Natural killer cell (primary cell): ENCODE results near the gene TUNAR. TPM values are rescaled to one million over a fixed set of nuclear protein-coding genes. Genes with fewer than 3 reads are reported as not detected.

Experiments
- ATAC-seq, 3 donors: fragments of 150-1000 bp in 2 of 3; fragments of 200-7000 bp in 1 of 3; cut with Tn5 transposase; 1 replicate in 1 of 3; 2 replicates in 2 of 3; pipeline ENCODE4 v1.10.0; 2021; ENCODE audit warnings: mild to moderate bottlenecking in 2 of 3, moderate library complexity in 2 of 3
- DNase-seq, 2 donors: peaks; one replicate each; pipeline versions ENCODE4 v3.0.0 to v3.0.0-alpha.2; 2013 to 2021; ENCODE audit warnings: mixed read lengths in 1 of 2
- H3K27ac ChIP-seq: one replicate; pipeline ENCODE4 v1.5.1; 2013; ENCODE audit warnings: mild to moderate bottlenecking, low read length
- H3K27me3 ChIP-seq: one replicate; pipeline ENCODE4 v1.6.1; 2013; ENCODE audit warnings: low read length; ENCODE audit not compliant: control insufficient read depth, insufficient read depth
- H3K36me3 ChIP-seq: one replicate; pipeline ENCODE4 v1.6.1; 2013; ENCODE audit warnings: low read length; ENCODE audit not compliant: control insufficient read depth, insufficient read depth
- H3K4me1 ChIP-seq: one replicate; pipeline ENCODE4 v1.6.1; 2013; ENCODE audit warnings: low read length; ENCODE audit not compliant: control insufficient read depth, insufficient read depth
- H3K4me3 ChIP-seq: one replicate; pipeline ENCODE4 v1.5.1; 2013; ENCODE audit warnings: low read length
- H3K9me3 ChIP-seq: one replicate; pipeline ENCODE4 v1.6.1; 2013; ENCODE audit warnings: low read length; ENCODE audit not compliant: control insufficient read depth, insufficient read depth
- H3K27ac Mint-ChIP-seq, 2 donors: one replicate each; pipeline ENCODE4 v1.8.0; 2022; ENCODE audit warnings: mild to moderate bottlenecking in 2 of 2, mixed read lengths in 2 of 2, moderate library complexity in 1 of 2
- H3K27me3 Mint-ChIP-seq, 2 donors: one replicate each; pipeline ENCODE4 v1.8.0; 2022; ENCODE audit warnings: low read depth in 2 of 2, mixed read lengths in 2 of 2
- H3K36me3 Mint-ChIP-seq: one replicate; pipeline ENCODE4 v1.8.0; 2022; ENCODE audit warnings: mixed read lengths
- H3K4me1 Mint-ChIP-seq, 2 donors: one replicate each; pipeline ENCODE4 v1.8.0; 2022; ENCODE audit warnings: mixed read lengths in 2 of 2
- H3K4me3 Mint-ChIP-seq: one replicate; pipeline ENCODE4 v1.8.0; 2022; ENCODE audit warnings: mild to moderate bottlenecking, moderate library complexity, mixed read lengths
- H3K9me3 Mint-ChIP-seq, 2 donors: one replicate each; pipeline ENCODE4 v1.8.0; 2022; ENCODE audit warnings: mixed read lengths in 2 of 2
- WGBS: methylation state at CpG from one replicate; pipeline ENCODE4 v1.1.7; 2013; ENCODE audit warnings: missing lambda C conversion rate; ENCODE audit not compliant: insufficient coverage; 5-methylcytosine and 5-hydroxymethylcytosine counted together
- intact Hi-C: fragments of 100-400 bp; cut with micrococcal nuclease; formaldehyde crosslinking; loops from one replicate; pipeline ENCODE4 v1.14.2; 2022
- total RNA-seq, 4 donors: library from RNA; stranded (reverse); fragments of 120-200 nt in 1 of 4; gene quantifications; one replicate each; pipeline versions ENCODE4 v1.2.3 to v1.2.4, GENCODE V29; 2013 to 2022
- TF ChIP-seq, protein P1 (sequence below): fragments of 200-600 bp; IDR thresholded peaks from one replicate; pipeline ENCODE4 v1.8.0; 2022; ENCODE audit warnings: antibody characterized with exemption

Gene TUNAR
- total RNA-seq, 3 donors from 2014 or later (not counting 1 experiment from before 2014, with no cell fraction given) = not detected

DNA sequence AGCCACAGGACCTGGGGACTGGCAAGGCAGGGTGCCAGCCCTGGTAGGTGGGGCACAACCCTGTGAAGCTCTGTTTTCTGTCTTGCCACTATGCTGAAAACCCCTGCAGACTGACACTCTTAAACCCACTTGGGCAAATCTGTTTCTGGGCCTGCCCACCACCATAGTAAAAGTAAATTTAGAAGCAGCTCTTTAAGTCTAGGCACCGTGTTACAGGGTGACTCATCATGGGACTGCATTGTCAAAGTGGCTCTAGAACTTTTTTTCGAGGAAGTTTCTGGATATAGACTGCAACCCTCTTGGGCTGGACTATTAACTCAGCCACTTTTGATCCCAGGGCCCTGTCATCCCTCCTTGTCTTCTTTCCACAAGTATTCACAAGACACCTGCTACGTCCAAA is 7.7 kb downstream of the TUNAR start:
- TF ChIP-seq, protein P1, sequence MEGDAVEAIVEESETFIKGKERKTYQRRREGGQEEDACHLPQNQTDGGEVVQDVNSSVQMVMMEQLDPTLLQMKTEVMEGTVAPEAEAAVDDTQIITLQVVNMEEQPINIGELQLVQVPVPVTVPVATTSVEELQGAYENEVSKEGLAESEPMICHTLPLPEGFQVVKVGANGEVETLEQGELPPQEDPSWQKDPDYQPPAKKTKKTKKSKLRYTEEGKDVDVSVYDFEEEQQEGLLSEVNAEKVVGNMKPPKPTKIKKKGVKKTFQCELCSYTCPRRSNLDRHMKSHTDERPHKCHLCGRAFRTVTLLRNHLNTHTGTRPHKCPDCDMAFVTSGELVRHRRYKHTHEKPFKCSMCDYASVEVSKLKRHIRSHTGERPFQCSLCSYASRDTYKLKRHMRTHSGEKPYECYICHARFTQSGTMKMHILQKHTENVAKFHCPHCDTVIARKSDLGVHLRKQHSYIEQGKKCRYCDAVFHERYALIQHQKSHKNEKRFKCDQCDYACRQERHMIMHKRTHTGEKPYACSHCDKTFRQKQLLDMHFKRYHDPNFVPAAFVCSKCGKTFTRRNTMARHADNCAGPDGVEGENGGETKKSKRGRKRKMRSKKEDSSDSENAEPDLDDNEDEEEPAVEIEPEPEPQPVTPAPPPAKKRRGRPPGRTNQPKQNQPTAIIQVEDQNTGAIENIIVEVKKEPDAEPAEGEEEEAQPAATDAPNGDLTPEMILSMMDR = no peak
- H3K4me1 Mint-ChIP-seq = no peaks in the 10 kb centered on the region
- no peaks in the 10 kb centered on the region for H3K9me3 Mint-ChIP-seq
- H3K27ac ChIP-seq = no peak overlapping the region
- peaks cover 9 to 14% of the 10 kb centered on the region in 2 donors for H3K27me3 Mint-ChIP-seq
- no peaks in the 10 kb centered on the region for H3K4me1 ChIP-seq
- ATAC-seq = no peak
- H3K36me3 Mint-ChIP-seq = no peaks in the 10 kb centered on the region
- no peak overlapping the region for H3K27ac Mint-ChIP-seq
- 62% methylated on average over 3 of the region's 3 CpGs for WGBS
- peaks cover 3% of the 10 kb centered on the region for H3K27me3 ChIP-seq
- no peaks in the 10 kb centered on the region for H3K36me3 ChIP-seq
- no peak overlapping the region for H3K4me3 ChIP-seq
- no peak for DNase-seq
- no peak overlapping the region for H3K4me3 Mint-ChIP-seq
- intact Hi-C loops = no loop called here
- no peaks in the 10 kb centered on the region for H3K9me3 ChIP-seq

DNA sequence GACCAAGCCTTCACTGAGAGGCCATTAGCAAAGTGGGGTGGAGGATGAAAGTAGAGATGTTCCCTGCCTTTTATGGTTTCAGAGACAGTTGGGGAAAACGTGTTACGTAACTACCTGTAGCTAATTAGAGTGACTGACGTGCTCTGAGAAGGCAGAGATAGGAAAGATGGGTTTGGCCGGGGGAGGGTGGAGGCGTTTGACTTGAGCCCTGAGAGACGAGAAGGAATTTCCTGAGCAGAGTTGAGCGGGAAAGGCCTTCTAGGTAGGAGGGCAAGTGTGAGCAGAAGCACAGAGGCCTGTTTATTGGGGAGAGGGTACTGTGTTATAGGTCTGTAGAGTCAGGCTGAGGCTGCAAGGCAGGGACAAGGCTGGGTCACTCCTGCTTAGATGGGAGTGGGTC is 8.6 kb downstream of the TUNAR start:
- WGBS = 54% methylated on average over 7 of the region's 7 CpGs
- H3K9me3 ChIP-seq = no peaks in the 10 kb centered on the region
- Mint-ChIP-seq H3K27ac (no peak overlapping the region), H3K27me3 (peaks cover 5 to 9% of the 10 kb centered on the region in 2 donors), H3K9me3 (no peaks in the 10 kb centered on the region), H3K4me1 (no peaks in the 10 kb centered on the region), H3K36me3 (no peaks in the 10 kb centered on the region), H3K4me3 (no peak overlapping the region)
- ATAC-seq = no peak
- TF ChIP-seq, protein P1 = no peak
- intact Hi-C loops = no loop called here
- H3K27me3 ChIP-seq = peaks cover 1% of the 10 kb centered on the region
- no peak overlapping the region for H3K27ac ChIP-seq
- no peak for DNase-seq
- no peaks in the 10 kb centered on the region for H3K36me3 ChIP-seq
- no peak overlapping the region for H3K4me3 ChIP-seq
- H3K4me1 ChIP-seq = no peaks in the 10 kb centered on the region

DNA sequence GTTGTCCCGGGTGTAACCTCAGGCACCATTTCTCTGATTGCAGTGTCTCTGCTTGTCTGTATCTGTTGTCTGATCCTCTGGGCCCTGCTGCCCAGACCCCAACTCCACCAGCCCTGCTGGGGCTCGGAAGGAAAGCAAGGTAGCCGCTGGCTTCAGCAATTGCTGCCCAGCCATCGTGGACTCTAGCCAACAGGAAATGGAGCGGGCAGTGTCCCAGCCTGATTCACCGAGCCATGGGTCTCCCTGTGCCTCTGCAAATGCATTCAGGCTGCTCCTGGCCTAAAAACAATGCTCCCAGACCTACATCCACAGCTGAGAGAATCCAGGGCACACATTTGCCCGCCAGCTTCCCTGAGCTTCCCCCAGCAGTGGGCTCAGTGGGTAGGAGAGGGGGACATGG is 9.2 kb downstream of the TUNAR start:
- intact Hi-C loops = no loop called here
- H3K27ac ChIP-seq = no peak overlapping the region
- Mint-ChIP-seq H3K9me3 (no peaks in the 10 kb centered on the region), H3K36me3 (no peaks in the 10 kb centered on the region), H3K4me3 (no peak overlapping the region), H3K4me1 (no peaks in the 10 kb centered on the region), H3K27ac (no peak overlapping the region), H3K27me3 (peaks cover 0 to 9% of the 10 kb centered on the region in 2 donors)
- no peaks in the 10 kb centered on the region for H3K4me1 ChIP-seq
- TF ChIP-seq, protein P1 = no peak
- 73% methylated on average over 7 of the region's 7 CpGs for WGBS
- H3K36me3 ChIP-seq = no peaks in the 10 kb centered on the region
- no peak for ATAC-seq
- no peaks in the 10 kb centered on the region for H3K9me3 ChIP-seq
- no peaks in the 10 kb centered on the region for H3K27me3 ChIP-seq
- no peak for DNase-seq
- H3K4me3 ChIP-seq = no peak overlapping the region

DNA sequence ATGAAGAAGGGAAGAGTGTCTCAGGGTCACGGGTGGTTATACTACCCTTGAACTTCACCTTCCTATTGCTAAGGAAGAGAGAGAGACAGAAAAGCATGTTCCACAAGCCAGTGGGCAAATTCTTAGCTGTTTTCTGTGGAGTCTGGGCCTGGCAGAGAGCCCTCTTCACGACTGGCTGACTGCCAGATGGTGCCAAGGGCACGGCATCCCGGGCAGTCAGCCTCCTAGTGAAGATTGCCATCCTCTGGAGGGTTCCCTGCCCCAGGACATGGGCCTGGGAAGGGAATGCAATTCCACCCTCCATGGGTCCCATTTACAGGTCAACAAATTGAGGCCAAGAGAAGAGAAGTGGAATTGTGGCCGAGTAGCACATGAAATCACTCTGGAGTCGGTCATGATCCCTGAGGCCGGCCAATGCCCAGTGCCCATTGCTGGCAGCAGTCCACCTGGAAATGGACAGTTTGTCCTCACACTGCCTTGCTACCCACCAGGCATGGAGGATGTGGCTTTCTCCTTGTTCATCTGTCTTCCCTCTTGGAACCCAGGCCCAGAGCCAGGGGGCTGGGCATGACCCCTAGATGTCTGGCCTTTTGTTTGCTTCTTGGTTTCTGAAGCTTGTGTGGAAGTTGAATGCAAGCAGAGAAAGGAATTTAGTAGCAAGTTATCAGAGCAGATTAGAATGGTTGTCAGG is 9.9 kb downstream of the TUNAR start:
- TF ChIP-seq, protein P1 = no peak
- intact Hi-C loops = no loop called here
- H3K4me3 ChIP-seq = no peak overlapping the region
- peaks cover 0 to 9% of the 10 kb centered on the region in 2 donors for H3K27me3 Mint-ChIP-seq
- H3K9me3 Mint-ChIP-seq = no peaks in the 10 kb centered on the region
- H3K4me1 Mint-ChIP-seq = no peaks in the 10 kb centered on the region
- H3K9me3 ChIP-seq = no peaks in the 10 kb centered on the region
- H3K4me1 ChIP-seq = no peaks in the 10 kb centered on the region
- H3K4me3 Mint-ChIP-seq = no peak overlapping the region
- no peak overlapping the region for H3K27ac Mint-ChIP-seq
- ATAC-seq (no peak), DNase-seq (no peak)
- no peaks in the 10 kb centered on the region for H3K27me3 ChIP-seq
- no peaks in the 10 kb centered on the region for H3K36me3 Mint-ChIP-seq
- 78% methylated on average over 7 of the region's 7 CpGs for WGBS
- H3K27ac ChIP-seq = no peak overlapping the region
- no peaks in the 10 kb centered on the region for H3K36me3 ChIP-seq
